H1 (cell line): ENCODE data around the gene SGSH.

Experiments used
- BCL11A ChIP-seq, 2 experiments: IDR thresholded peaks; one replicate each; pipeline ENCODE4 v1.6.1; 2011; ENCODE audit warnings: low read depth in 2 of 2, low read length in 2 of 2, mild to moderate bottlenecking in 2 of 2
- CBX5 ChIP-seq: fragments of 300-800, 300-1000 bp; sonication (generic); IDR thresholded peaks from 2 replicates; pipeline ENCODE4 v1.7.1; 2016; ENCODE audit warnings: antibody characterized with exemption, low read length, low read depth
- EP300 ChIP-seq, 2 experiments: IDR thresholded peaks; 1 replicate in 1 of 2; 2 replicates in 1 of 2; pipeline ENCODE4 v1.6.1; 2011 to 2012; ENCODE audit warnings: low read depth in 2 of 2, low read length in 2 of 2, mild to moderate bottlenecking in 2 of 2, borderline replicate concordance in 1 of 2, inconsistent platforms in 1 of 2, moderate library complexity in 1 of 2
- EZH2 ChIP-seq: fragments of 200-600 bp; sonication (generic); IDR thresholded peaks from 2 replicates; pipeline ENCODE4 v1.7.1; 2012; ENCODE audit warnings: low read depth, mild to moderate bottlenecking, moderate library complexity, low read length, inconsistent platforms; ENCODE audit not compliant: severe bottlenecking
- FOSL1 ChIP-seq: IDR thresholded peaks from 2 replicates; pipeline ENCODE4 v1.6.1; 2011; ENCODE audit warnings: mild to moderate bottlenecking, low read depth, low read length, moderate library complexity; ENCODE audit not compliant: insufficient read depth
- NANOG ChIP-seq: IDR thresholded peaks from 2 replicates; pipeline ENCODE4 v1.6.1; 2011; ENCODE audit warnings: low read length, low read depth, mild to moderate bottlenecking, inconsistent platforms; ENCODE audit not compliant: insufficient read depth, poor library complexity, severe bottlenecking
- POLR2A ChIP-seq, 2 experiments: IDR thresholded peaks; 1 replicate in 1 of 2; 2 replicates in 1 of 2; pipeline ENCODE4 v1.6.1; 2011; ENCODE audit warnings: low read depth in 2 of 2, low read length in 2 of 2, mild to moderate bottlenecking in 2 of 2; ENCODE audit errors: control extremely low read depth in 1 of 2
- TF ChIP-seq, protein P1 (sequence below), 3 experiments: IDR thresholded peaks; 1 replicate in 2 of 3; 2 replicates in 1 of 3; pipeline versions ENCODE4 v1.5.1 to v1.6.1; 2011; ENCODE audit warnings: low read length in 3 of 3, mild to moderate bottlenecking in 3 of 3, inconsistent platforms in 2 of 3, low read depth in 1 of 3, moderate library complexity in 1 of 3; ENCODE audit not compliant: insufficient read depth in 1 of 3; ENCODE audit errors: control extremely low read depth in 1 of 3
- TF ChIP-seq, protein P2 (sequence below): IDR thresholded peaks from 2 replicates; pipeline ENCODE4 v1.6.1; 2011; ENCODE audit warnings: low read length, improper control_type of control experiment

DNA sequence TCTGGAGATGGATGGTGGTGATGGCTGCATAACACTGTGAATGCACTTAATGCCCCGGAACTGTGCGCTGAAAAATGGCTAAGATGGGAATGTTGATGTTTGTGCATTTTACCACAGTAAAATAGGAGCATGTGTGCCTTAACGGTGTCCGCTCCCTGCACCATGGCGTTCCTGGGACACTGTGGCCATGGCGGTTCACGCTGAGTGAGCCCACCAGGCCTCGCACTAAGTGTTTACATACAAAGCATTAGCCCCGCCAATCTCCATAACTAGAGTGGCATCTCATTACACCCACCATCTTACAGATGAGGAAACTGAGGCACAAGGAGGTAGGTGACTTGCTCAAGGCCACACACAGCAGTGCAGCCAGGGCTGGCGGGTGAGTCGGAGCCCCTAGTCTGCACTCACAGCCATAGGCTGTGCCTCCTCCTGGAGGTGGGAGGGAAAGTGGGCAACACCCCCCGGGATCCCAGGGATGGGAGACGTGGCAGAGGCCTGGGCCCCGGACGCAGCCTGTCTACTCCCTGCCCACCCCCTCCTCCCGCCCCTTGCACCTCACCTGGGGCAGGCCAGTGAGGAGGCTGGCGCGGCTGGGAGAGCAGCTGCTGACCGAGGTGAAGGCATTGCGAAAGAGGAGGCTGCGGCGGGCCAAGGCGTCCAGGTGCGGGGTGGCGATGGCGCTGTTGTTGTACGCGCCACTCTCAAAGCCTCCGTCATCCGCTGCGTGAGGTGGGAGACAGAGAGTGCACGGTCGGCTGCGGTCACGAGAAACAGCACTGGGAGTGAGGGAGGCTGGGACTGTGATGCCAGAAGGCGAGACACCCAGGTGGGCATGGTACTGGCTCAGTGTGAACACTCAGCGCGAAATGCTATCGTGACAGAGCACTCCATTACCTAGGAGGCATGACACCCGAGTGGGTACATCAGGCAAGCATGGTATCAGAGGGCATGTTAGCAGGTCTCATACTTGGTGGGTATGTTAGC, 3.4 kb downstream of the SGSH start:
- TF ChIP-seq CBX5 (no peak), POLR2A (IDR thresholded peaks at IDR 0.05; ENCODE audit: control extremely low read depth in 1 of 2, low read depth in 2 of 2, low read length in 2 of 2) (no peak), EZH2 (no peak), NANOG (no peak), BCL11A (IDR thresholded peaks at IDR 0.05; ENCODE audit: low read depth in 2 of 2, low read length in 2 of 2) (no peak), FOSL1 (no peak), EP300 (IDR thresholded peaks at IDR 0.05; ENCODE audit: borderline replicate concordance in 1 of 2, low read depth in 2 of 2, low read length in 2 of 2) (no peak)
- TF ChIP-seq, protein P1, sequence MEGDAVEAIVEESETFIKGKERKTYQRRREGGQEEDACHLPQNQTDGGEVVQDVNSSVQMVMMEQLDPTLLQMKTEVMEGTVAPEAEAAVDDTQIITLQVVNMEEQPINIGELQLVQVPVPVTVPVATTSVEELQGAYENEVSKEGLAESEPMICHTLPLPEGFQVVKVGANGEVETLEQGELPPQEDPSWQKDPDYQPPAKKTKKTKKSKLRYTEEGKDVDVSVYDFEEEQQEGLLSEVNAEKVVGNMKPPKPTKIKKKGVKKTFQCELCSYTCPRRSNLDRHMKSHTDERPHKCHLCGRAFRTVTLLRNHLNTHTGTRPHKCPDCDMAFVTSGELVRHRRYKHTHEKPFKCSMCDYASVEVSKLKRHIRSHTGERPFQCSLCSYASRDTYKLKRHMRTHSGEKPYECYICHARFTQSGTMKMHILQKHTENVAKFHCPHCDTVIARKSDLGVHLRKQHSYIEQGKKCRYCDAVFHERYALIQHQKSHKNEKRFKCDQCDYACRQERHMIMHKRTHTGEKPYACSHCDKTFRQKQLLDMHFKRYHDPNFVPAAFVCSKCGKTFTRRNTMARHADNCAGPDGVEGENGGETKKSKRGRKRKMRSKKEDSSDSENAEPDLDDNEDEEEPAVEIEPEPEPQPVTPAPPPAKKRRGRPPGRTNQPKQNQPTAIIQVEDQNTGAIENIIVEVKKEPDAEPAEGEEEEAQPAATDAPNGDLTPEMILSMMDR (IDR thresholded peaks at IDR 0.05; ENCODE audit: control extremely low read depth in 1 of 3, insufficient read depth in 1 of 3, low read depth in 1 of 3, low read length in 3 of 3) = no peak
- TF ChIP-seq, protein P2, sequence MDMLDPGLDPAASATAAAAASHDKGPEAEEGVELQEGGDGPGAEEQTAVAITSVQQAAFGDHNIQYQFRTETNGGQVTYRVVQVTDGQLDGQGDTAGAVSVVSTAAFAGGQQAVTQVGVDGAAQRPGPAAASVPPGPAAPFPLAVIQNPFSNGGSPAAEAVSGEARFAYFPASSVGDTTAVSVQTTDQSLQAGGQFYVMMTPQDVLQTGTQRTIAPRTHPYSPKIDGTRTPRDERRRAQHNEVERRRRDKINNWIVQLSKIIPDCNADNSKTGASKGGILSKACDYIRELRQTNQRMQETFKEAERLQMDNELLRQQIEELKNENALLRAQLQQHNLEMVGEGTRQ = no peak
